ENCODE results near the gene FAIM2. TPM values are rescaled to one million over a fixed set of nuclear protein-coding genes. Genes with fewer than 3 reads are reported as not detected.

The FAIM2 gene
- total and polyA plus RNA-seq, 2 experiments from 2014 or later = 0.61 to 2.0 TPM

- H2AFZ ChIP-seq = peak within 1 kb of the TSS; percentile 74; the same call in 1 of the 2 replicates
- DNase-seq (ENCODE audit: low spot score) = peak; percentile 99
Measured at GRCh38 chr12:49828133-49829091, 75.3 kb downstream of the FAIM2 start, which contains the start of gene NCKAP5L. Gene NCKAP5L (minus strand): TSS chr12:49828413. CDS start chr12:49804044, 24,369 bp downstream.

More at GRCh38 chr12:49828133-49829091, 75.3 kb downstream of the FAIM2 start, which contains the start of gene NCKAP5L:
- Histone ChIP-seq H4K20me1 (replicated peaks; ENCODE audit: insufficient read depth) (peaks cover 12% of the 10 kb centered on the region), H3K4me2 (peak within 1 kb of the TSS; percentile 100), H3K27me3 (ENCODE audit: insufficient read depth) (no peaks in the 10 kb centered on the region), H3K79me2 (replicated peaks; ENCODE audit: insufficient read depth) (peaks cover 42% of the 10 kb centered on the region), H3K27ac (ENCODE audit: low read depth) (peak within 1 kb of the TSS; percentile 94), H3K4me1 (ENCODE audit: insufficient read depth) (peaks cover 27% of the 10 kb centered on the region), H3K4me3 (peak within 1 kb of the TSS; percentile 75), H3F3A (replicated peaks; ENCODE audit: low read depth) (0 out of 2 replicates have a peak, but pooled peaks cover 6% of the 10 kb centered on the region), H3K9me2 (ENCODE audit: insufficient read depth) (no peaks in the 10 kb centered on the region), H3K36me3 (ENCODE audit: insufficient read depth) (no peaks in the 10 kb centered on the region)
- Mint-ChIP-seq H3K9me3 (no peaks in the 10 kb centered on the region), H3K36me3 (ENCODE audit: low read depth) (no peaks in the 10 kb centered on the region; the same call in 2 of the 3 replicates), H3K27me3 (ENCODE audit: insufficient read depth, low read depth, poor library complexity) (peaks cover 15% of the 10 kb centered on the region), H3K4me3 (peak within 1 kb of the TSS; percentile 99), H3K4me1 (peaks cover 40% of the 10 kb centered on the region), H3K27ac (peak within 1 kb of the TSS; percentile 100)
- peak; percentile 77 for ATAC-seq
- TF ChIP-seq ZNF462 (CRISPR knock-in tag; IDR thresholded peaks at IDR 0.05) (no peak), POLR2AphosphoS5 (IDR thresholded peaks at IDR 0.05; ENCODE audit: low read depth) (peak; percentile 77), ETS1 (IDR thresholded peaks at IDR 0.05) (peak; percentile 42; the same call in 1 of the 2 replicates), CREB1 (CRISPR knock-in tag; IDR thresholded peaks at IDR 0.05; ENCODE audit: low read depth) (no peak)

Data from GM23338 (cell line).